A549 (cell line): ENCODE results near the gene CCNI. TPM values are rescaled to one million over a fixed set of nuclear protein-coding genes. Genes with fewer than 3 reads are reported as not detected.
"Not testable (repeated sequence)": the region's sequence is repeated elsewhere in the genome, so short reads cannot be mapped to it uniquely, and the experiment has no call there.

ENCODE experiments used
- ATAC-seq, 2 experiments: fragments of 200-7000 bp in 1 of 2; fragments of >200 bp in 1 of 2; cut with Nextera tagmentation in 1 of 2; cut with Tn5 transposase in 1 of 2; 3 replicates each; pipeline versions ENCODE4 v1.8.0 to v1.9.1; 2018 to 2020; ENCODE audit warnings: mild to moderate bottlenecking in 1 of 2, moderate library complexity in 1 of 2
- CTCF ChIA-PET: fragments of 300-600 bp; sonication (Branson Sonifier 250); formaldehyde crosslinking; extraction: SDS; loops from one replicate; lab custom pipeline; 2021; ENCODE audit warnings: antibody characterized with exemption, inconsistent platforms; lab: Yijun Ruan, JAX
- POLR2A ChIA-PET: fragments of 350-600 bp; formaldehyde crosslinking; extraction: SDS; loops from one replicate; lab custom pipeline; 2021; ENCODE audit warnings: antibody characterized with exemption, inconsistent platforms; lab: Yijun Ruan, JAX
- DNase-seq, 2 experiments: peaks; one replicate each; pipeline versions ENCODE4 v3.0.0 to v3.0.0-alpha.2; 2011 to 2016; ENCODE audit warnings: low read depth in 1 of 2, low spot score in 1 of 2
- FAIRE-seq: peaks from 2 replicates; lab custom pipeline; 2011; peaks lifted over from hg19 to GRCh38; lab: Jason Lieb, UNC
- H3K27ac ChIP-seq, 2 experiments: fragments of >200 bp; sonication (Bioruptor Twin); formaldehyde crosslinking; 3 replicates each; pipeline ENCODE4 v1.5.1; 2016 to 2017
- H3K4me1 ChIP-seq: fragments of >200 bp; sonication (Bioruptor Twin); formaldehyde crosslinking; 3 replicates; pipeline ENCODE4 v1.6.1; 2016
- H3K4me2 ChIP-seq: fragments of >200 bp; sonication (Bioruptor Twin); formaldehyde crosslinking; 3 replicates; pipeline ENCODE4 v1.6.1; 2016
- H3K4me3 ChIP-seq: fragments of >200 bp; sonication (Bioruptor Twin); formaldehyde crosslinking; 3 replicates; pipeline ENCODE4 v1.5.1; 2016
- H3K9me3 ChIP-seq: fragments of >200 bp; sonication (Bioruptor Twin); formaldehyde crosslinking; 3 replicates; pipeline ENCODE4 v1.6.1; 2016
- BHLHE40 ChIP-seq: IDR thresholded peaks from 2 replicates; pipeline ENCODE4 v1.6.1; 2012; ENCODE audit warnings: low read depth, low read length, inconsistent platforms
- CHD2 ChIP-seq: fragments of 150-350 bp; IDR thresholded peaks from 2 replicates; pipeline ENCODE4 v1.6.1; 2014; ENCODE audit warnings: low read length; ENCODE audit not compliant: partially characterized antibody
- CHD4 ChIP-seq: fragments of 200-600 bp; sonication (generic); IDR thresholded peaks from 2 replicates; pipeline ENCODE4 v1.6.1; 2016; ENCODE audit warnings: antibody characterized with exemption, mild to moderate bottlenecking, borderline replicate concordance
- ESRRA ChIP-seq: fragments of 150-350 bp; IDR thresholded peaks from 2 replicates; pipeline ENCODE4 v1.6.1; 2014; ENCODE audit warnings: mild to moderate bottlenecking, low read length, borderline replicate concordance
- HDAC2 ChIP-seq: fragments of 200-600 bp; sonication (generic); IDR thresholded peaks from 2 replicates; pipeline ENCODE4 v1.6.1; 2016
- HEYL ChIP-seq: fragments of 250-450 bp; sonication (Bioruptor Pico); IDR thresholded peaks from 2 replicates; pipeline ENCODE4 v1.8.0; 2021; ENCODE audit warnings: mild to moderate bottlenecking, moderate library complexity
- JUN ChIP-seq, 2 experiments: fragments of >200 bp; sonication (Bioruptor Twin); formaldehyde crosslinking; IDR thresholded peaks; 2 replicates in 1 of 2; 3 replicates in 1 of 2; pipeline ENCODE4 v1.6.1; 2016 to 2017
- MAFK ChIP-seq: fragments of 450-650 bp; IDR thresholded peaks from 2 replicates; pipeline ENCODE4 v1.6.1; 2014; ENCODE audit not compliant: partially characterized antibody
- NR3C1 ChIP-seq: fragments of >200 bp; sonication (Bioruptor Twin); formaldehyde crosslinking; IDR thresholded peaks from 3 replicates; pipeline ENCODE4 v1.6.1; 2017
- POLR2AphosphoS2 ChIP-seq: conservative IDR thresholded peaks from 2 replicates; pipeline ENCODE4 v1.6.1; 2012; ENCODE audit warnings: low read length, improper control_type of control experiment, inconsistent platforms
- RAD21 ChIP-seq, 2 experiments: fragments of >200 bp in 1 of 2; sonication (Bioruptor Twin) in 1 of 2; formaldehyde crosslinking in 1 of 2; IDR thresholded peaks in 1 of 2; conservative IDR thresholded peaks in 1 of 2; 2 replicates in 1 of 2; 3 replicates in 1 of 2; pipeline ENCODE4 v1.6.1; 2012 to 2018; ENCODE audit warnings: inconsistent platforms in 1 of 2
- RARB ChIP-seq: fragments of 250-450 bp; sonication (Bioruptor Pico); IDR thresholded peaks from 2 replicates; pipeline ENCODE4 v1.8.0; 2021; ENCODE audit warnings: mild to moderate bottlenecking, moderate library complexity
- RCOR1 ChIP-seq: fragments of 150-350 bp; IDR thresholded peaks from 2 replicates; pipeline ENCODE4 v1.6.1; 2014; ENCODE audit warnings: antibody characterized with exemption, low read length, low read depth
- RNF2 ChIP-seq: fragments of 200-600 bp; sonication (generic); IDR thresholded peaks from 2 replicates; pipeline ENCODE4 v1.6.1; 2016; ENCODE audit warnings: low read depth, mild to moderate bottlenecking, antibody characterized with exemption, moderate library complexity, borderline replicate concordance
- SREBF2 ChIP-seq: fragments of 450-650 bp; IDR thresholded peaks from 2 replicates; pipeline ENCODE4 v1.6.1; 2014; ENCODE audit warnings: mild to moderate bottlenecking, moderate library complexity
- TP53 ChIP-seq: fragments of 250-450 bp; sonication (Bioruptor Pico); IDR thresholded peaks from 2 replicates; pipeline ENCODE4 v1.5.0; 2021; ENCODE audit warnings: mild to moderate bottlenecking, moderate library complexity
- ZC3H11A ChIP-seq: fragments of 450-650 bp; IDR thresholded peaks from 2 replicates; pipeline ENCODE4 v1.6.1; 2014; ENCODE audit warnings: antibody characterized with exemption, mild to moderate bottlenecking
- ZFP36 ChIP-seq: fragments of 450-650 bp; IDR thresholded peaks from 2 replicates; pipeline ENCODE4 v1.6.1; 2014; ENCODE audit warnings: borderline replicate concordance; ENCODE audit not compliant: partially characterized antibody
- ZNF302 ChIP-seq: fragments of 250-450 bp; sonication (Bioruptor Pico); IDR thresholded peaks from 2 replicates; pipeline ENCODE4 v1.9.0; 2021; ENCODE audit warnings: inconsistent platforms, mild to moderate bottlenecking, moderate library complexity
- WGBS: methylation state at CpG from one replicate; pipeline ENCODE4 v1.1.6; 2017; ENCODE audit errors: missing lambda C conversion rate; 5-methylcytosine and 5-hydroxymethylcytosine counted together
- polyA plus RNA-seq, 4 experiments: library from polyadenylated mRNA; depleted of rRNA in 3 of 4; stranded (reverse); fragments of >200 nt; fragmentation: RNase III in 1 of 4; extraction: RNeasy Plus Mini Kit Qiagen cat#74134 plus additional on column Dnase treatment in 1 of 4; gene quantifications; 2 replicates in 3 of 4; 3 replicates in 1 of 4; pipeline ENCODE4 v1.2.3, GENCODE V29; 2011 to 2017
- TF ChIP-seq, protein P1 (sequence below): fragments of 250-450 bp; sonication (Bioruptor Pico); IDR thresholded peaks from 2 replicates; pipeline ENCODE4 v1.5.0; 2020; ENCODE audit warnings: low read depth, mild to moderate bottlenecking, moderate library complexity
- TF ChIP-seq, protein P2 (sequence below): fragments of 150-350 bp; IDR thresholded peaks from 2 replicates; pipeline ENCODE4 v1.6.1; 2014; ENCODE audit warnings: low read depth, mild to moderate bottlenecking, low read length
- TF ChIP-seq, protein P3 (sequence below): fragments of >200 bp; sonication (Bioruptor Twin); formaldehyde crosslinking; IDR thresholded peaks from 3 replicates; pipeline ENCODE4 v1.6.1; 2016

Gene CCNI
- polyA plus RNA-seq, 2 of the 4 experiments (the other 2 are of a cell fraction), result 73.8 to 117 TPM

DNA sequence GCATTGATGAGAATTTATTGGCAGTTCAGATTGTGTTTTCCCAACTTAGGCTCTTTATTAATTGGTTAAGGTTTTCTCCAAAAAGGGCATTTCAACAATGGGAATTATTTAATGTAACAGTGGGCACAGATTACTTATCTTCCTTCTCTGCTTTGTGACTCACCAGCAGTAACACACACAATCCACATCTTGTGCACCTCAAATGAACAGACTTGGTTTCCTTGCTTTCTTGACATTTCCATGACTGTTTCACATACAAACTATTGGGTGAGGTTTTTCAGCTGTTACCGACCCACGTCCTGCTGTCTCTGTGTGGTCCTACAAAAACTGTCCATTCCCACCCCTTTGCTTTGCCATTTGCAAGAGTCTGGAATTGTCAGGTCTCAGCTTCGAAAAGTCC, 38.1 kb downstream of the CCNI start:
- Histone ChIP-seq H3K4me1 (0 out of 3 replicates have a peak, but pooled peaks cover 7% of the 10 kb centered on the region), H3K27ac (no peak overlapping the region), H3K9me3 (no peaks in the 10 kb centered on the region)
- POLR2A ChIA-PET, result no interaction called here
- ATAC-seq, result no peak
- CTCF ChIA-PET, result interaction anchor here (1.3 kb wide), 1 partner anchor 10 kb away, joined by 4 read pairs; no protein-coding TSS in a partner anchor
- no peak for TF ChIP-seq NR3C1
- no peak for TF ChIP-seq RARB (CRISPR knock-in tag)
- no peak for TF ChIP-seq RAD21 (conservative IDR thresholded peaks at IDR 0.05 in 1 of 2, IDR thresholded peaks at IDR 0.05 in 1 of 2)
- TF ChIP-seq CHD2, result no peak
- TF ChIP-seq ZC3H11A, result no peak
- TF ChIP-seq, protein P1, sequence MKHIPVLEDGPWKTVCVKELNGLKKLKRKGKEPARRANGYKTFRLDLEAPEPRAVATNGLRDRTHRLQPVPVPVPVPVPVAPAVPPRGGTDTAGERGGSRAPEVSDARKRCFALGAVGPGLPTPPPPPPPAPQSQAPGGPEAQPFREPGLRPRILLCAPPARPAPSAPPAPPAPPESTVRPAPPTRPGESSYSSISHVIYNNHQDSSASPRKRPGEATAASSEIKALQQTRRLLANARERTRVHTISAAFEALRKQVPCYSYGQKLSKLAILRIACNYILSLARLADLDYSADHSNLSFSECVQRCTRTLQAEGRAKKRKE (CRISPR knock-in tag), result no peak
- TF ChIP-seq HEYL (CRISPR knock-in tag), result no peak
- no peak for TF ChIP-seq RCOR1
- TF ChIP-seq JUN (IDR thresholded peaks at IDR 0.05), result no peak
- TF ChIP-seq MAFK, result no peak
- TF ChIP-seq SREBF2, result no peak
- TF ChIP-seq ZFP36, result no peak
- no peak for TF ChIP-seq ZNF302 (CRISPR knock-in tag)
- TF ChIP-seq, protein P2, sequence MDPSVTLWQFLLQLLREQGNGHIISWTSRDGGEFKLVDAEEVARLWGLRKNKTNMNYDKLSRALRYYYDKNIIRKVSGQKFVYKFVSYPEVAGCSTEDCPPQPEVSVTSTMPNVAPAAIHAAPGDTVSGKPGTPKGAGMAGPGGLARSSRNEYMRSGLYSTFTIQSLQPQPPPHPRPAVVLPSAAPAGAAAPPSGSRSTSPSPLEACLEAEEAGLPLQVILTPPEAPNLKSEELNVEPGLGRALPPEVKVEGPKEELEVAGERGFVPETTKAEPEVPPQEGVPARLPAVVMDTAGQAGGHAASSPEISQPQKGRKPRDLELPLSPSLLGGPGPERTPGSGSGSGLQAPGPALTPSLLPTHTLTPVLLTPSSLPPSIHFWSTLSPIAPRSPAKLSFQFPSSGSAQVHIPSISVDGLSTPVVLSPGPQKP, result no peak
- no peak for TF ChIP-seq POLR2AphosphoS2
- TF ChIP-seq CHD4, result no peak
- TF ChIP-seq, all 56 proteins: peak for 0
- no peak for DNase-seq
- H3K4me3 ChIP-seq, result no peak overlapping the region
- H3K4me2 ChIP-seq, result no peak overlapping the region
- WGBS, result 83% methylated on average over 3 of the region's 3 CpGs
- no peak for FAIRE-seq

DNA sequence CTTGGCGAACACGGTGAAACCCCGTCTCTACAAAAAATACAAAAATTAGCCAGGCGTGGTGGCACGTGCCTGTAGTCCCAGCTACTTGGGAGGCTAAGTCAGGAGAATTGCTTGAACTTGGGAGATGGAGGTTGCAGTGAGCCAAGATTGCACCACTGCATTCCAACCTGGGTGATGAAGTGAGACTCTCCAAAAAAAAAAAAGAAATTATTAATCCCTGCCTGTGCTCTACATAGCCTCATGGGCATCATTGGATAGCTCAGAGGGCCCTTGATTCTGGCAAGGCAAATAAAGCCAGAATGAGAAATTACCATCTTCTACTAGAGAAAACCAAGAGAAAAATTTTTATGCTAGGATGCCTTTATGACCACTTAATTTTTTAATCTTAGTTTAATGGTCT, 38.6 kb downstream of the CCNI start:
- H3K27ac ChIP-seq, H3K4me1 ChIP-seq, H3K9me3 ChIP-seq, POLR2A ChIA-PET, FAIRE-seq, H3K4me3 ChIP-seq, ATAC-seq, H3K4me2 ChIP-seq, DNase-seq: not testable (repeated sequence)
- 94% methylated on average over 5 of the region's 5 CpGs for WGBS
- CTCF ChIA-PET, result interaction anchor here (1.1 to 1.3 kb wide), 2 partner anchors 9 to 11 kb away, joined by 4 read pairs; no protein-coding TSS in a partner anchor

DNA sequence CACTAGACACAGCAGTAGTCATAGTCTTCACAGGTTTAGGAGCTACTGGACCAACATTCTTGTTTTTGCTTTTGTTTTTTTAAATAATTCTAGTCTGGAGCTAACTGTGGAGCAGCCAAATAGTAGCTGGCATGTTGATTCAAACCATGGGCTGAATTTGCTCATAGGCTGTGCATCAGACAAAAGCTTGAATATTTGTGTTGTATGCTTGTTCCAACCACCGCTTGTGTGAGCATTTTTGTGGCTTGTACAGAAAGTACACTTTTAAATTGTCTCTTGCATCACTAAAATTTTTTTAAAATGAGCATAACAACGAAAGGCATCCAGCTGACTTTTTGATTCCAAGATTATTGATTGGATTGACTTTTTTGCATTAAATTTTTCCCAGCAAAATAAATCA, 39.6 kb downstream of the CCNI start:
- no peak overlapping the region for H3K4me2 ChIP-seq
- H3K9me3 ChIP-seq, result no peaks in the 10 kb centered on the region
- H3K4me3 ChIP-seq, result no peak overlapping the region
- FAIRE-seq (no peak), ATAC-seq (no peak), DNase-seq (no peak)
- no peak overlapping the region for H3K27ac ChIP-seq
- CTCF ChIA-PET, result interaction anchor here (1.1 kb wide), 1 partner anchor 12 kb away, joined by 4 read pairs; no protein-coding TSS in a partner anchor
- TF ChIP-seq ESRRA (no peak), SREBF2 (no peak), TP53 (CRISPR knock-in tag) (no peak), CHD2 (no peak), RNF2 (no peak), MAFK (no peak), JUN (IDR thresholded peaks at IDR 0.05) (no peak), HDAC2 (no peak), BHLHE40 (no peak)
- TF ChIP-seq, protein P3, sequence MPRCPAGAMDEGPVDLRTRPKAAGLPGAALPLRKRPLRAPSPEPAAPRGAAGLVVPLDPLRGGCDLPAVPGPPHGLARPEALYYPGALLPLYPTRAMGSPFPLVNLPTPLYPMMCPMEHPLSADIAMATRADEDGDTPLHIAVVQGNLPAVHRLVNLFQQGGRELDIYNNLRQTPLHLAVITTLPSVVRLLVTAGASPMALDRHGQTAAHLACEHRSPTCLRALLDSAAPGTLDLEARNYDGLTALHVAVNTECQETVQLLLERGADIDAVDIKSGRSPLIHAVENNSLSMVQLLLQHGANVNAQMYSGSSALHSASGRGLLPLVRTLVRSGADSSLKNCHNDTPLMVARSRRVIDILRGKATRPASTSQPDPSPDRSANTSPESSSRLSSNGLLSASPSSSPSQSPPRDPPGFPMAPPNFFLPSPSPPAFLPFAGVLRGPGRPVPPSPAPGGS, result no peak
- 0 out of 3 replicates have a peak, but pooled peaks cover 7% of the 10 kb centered on the region for H3K4me1 ChIP-seq
- 92% methylated on average over 2 of the region's 2 CpGs for WGBS
- POLR2A ChIA-PET, result no interaction called here
